HUES6 (cell line): ENCODE measurements around the gene HEATR9.

Experiments used
- H3K27ac ChIP-seq: 2 replicates; pipeline ENCODE4 v1.7.0; 2013; ENCODE audit warnings: low read depth, mild to moderate bottlenecking, low read length, inconsistent platforms
- H3K27me3 ChIP-seq: 2 replicates; pipeline ENCODE4 v1.6.1; 2013; ENCODE audit warnings: low read length; ENCODE audit not compliant: control insufficient read depth, insufficient read depth
- H3K36me3 ChIP-seq: 2 replicates; pipeline ENCODE4 v1.6.1; 2013; ENCODE audit warnings: low read length; ENCODE audit not compliant: control insufficient read depth, insufficient read depth
- H3K4me1 ChIP-seq: 2 replicates; pipeline ENCODE4 v1.6.1; 2013; ENCODE audit warnings: low read length; ENCODE audit not compliant: control insufficient read depth, insufficient read depth
- H3K4me3 ChIP-seq: 2 replicates; pipeline ENCODE4 v1.5.1; 2013; ENCODE audit warnings: low read depth, low read length
- H3K9ac ChIP-seq: one replicate; pipeline ENCODE4 v1.6.1; 2013; ENCODE audit warnings: mild to moderate bottlenecking, low read length
- H3K9me3 ChIP-seq: 2 replicates; pipeline ENCODE4 v1.6.1; 2013; ENCODE audit warnings: low read depth, low read length; ENCODE audit not compliant: control insufficient read depth, insufficient read depth

Gene HEATR9

DNA sequence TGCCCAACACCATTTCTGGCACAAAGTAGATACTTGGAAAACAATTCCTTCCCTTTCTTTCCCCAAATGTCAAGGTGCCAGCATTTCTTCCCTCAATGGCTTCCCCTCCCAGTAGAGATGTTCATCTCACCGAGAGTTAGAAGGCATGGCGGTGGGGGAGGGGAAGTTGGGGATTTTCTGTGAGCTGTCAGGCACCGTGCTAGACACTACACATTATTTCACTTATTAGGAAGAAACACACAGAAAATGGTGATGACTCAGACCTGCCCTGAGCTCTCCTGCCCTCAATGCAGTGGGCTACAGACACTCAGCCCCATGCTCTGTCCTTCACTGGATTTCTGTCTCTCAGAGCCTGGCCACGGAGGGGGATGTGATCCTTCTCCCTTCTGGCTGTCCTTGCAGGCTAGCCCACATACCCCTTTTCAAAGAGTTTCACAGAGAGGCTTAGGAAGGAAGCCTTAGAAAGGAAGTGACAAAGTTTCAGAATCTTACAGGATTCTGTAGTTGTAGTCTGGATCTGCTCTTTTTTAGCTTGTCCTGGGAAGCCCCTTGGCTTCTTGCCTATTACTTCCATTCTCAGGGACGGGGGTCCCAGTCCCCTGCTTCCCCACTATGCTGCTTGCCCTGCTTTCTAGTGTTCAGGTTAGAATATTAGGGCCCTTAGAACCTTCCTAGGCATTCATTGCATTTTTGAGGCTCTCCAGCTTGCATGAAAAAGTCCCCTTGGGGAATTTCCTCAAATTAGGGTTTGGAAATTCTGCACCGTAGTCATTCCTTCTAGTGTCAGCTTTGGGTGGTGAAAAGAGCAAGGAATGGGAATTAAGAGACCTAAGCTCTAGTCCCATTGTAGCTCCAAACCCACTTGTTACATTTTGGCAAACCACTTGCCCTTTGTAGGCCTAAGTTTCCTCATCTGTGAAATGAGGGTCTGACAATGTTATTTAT, 23.7 kb upstream of the HEATR9 start:
- Histone ChIP-seq H3K9ac (no peak overlapping the region), H3K4me3 (no peak overlapping the region), H3K27ac (no peak overlapping the region), H3K36me3 (no peaks in the 10 kb centered on the region), H3K4me1 (peaks cover 11% of the 10 kb centered on the region; the same call in 1 of the 2 replicates), H3K9me3 (no peaks in the 10 kb centered on the region), H3K27me3 (no peaks in the 10 kb centered on the region)

DNA sequence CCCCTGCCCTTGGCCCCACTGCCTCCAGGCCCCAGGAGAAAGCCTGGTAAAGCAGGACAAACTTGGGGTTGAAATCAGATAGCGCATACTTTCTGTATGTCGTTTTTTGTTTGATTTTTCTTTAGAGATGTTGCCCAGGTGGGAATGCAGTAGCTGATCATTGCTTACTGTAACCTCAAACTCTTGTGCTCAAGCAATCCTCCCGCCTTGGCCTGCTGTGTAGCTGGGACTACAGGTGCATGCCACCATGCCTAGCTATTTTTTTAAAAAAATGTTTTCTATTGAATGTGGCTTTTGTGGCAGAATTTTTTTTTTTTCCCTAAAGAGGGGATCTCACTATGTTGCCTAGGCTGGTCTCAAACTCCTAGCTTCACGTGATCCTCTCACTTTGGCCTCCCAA, 22.6 kb upstream of the HEATR9 start:
- Histone ChIP-seq H3K36me3 (no peaks in the 10 kb centered on the region), H3K4me1 (peaks cover 11% of the 10 kb centered on the region; the same call in 1 of the 2 replicates), H3K27ac (no peak overlapping the region), H3K4me3 (no peak overlapping the region), H3K9me3 (no peaks in the 10 kb centered on the region), H3K27me3 (no peaks in the 10 kb centered on the region), H3K9ac (no peak overlapping the region)

DNA sequence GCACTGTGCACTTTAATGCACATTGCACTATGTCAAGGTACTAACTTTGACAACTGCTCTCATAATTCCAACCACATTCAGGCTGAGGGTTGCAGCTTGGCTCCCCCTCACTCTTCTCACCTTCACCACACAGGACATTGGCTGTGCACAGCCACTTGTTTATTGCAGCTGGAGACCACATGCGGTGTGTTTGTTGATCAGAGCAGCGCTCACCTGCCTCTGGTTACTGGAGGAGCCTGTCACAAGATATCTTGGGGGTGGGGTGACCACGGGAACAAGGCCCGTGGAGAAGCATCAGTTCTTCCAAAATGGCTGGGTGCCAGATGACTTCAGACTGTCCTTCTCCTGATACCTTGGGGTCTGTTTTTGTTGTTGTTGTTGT, 22.1 kb upstream of the HEATR9 start:
- H3K27me3 ChIP-seq, result no peaks in the 10 kb centered on the region
- H3K36me3 ChIP-seq, result no peaks in the 10 kb centered on the region
- H3K4me3 ChIP-seq, result no peak overlapping the region
- H3K27ac ChIP-seq, result no peak overlapping the region
- no peaks in the 10 kb centered on the region for H3K9me3 ChIP-seq
- H3K4me1 ChIP-seq, result peaks cover 11% of the 10 kb centered on the region; the same call in 1 of the 2 replicates
- no peak overlapping the region for H3K9ac ChIP-seq

GRCh38 chr17:35889818-35890773, 21.4 kb upstream of the HEATR9 start:
- Histone ChIP-seq H3K9ac (no peak overlapping the region), H3K36me3 (no peaks in the 10 kb centered on the region), H3K4me1 (peaks cover 11% of the 10 kb centered on the region; the same call in 1 of the 2 replicates), H3K9me3 (no peaks in the 10 kb centered on the region), H3K4me3 (no peak overlapping the region), H3K27ac (no peak overlapping the region), H3K27me3 (no peaks in the 10 kb centered on the region)

DNA sequence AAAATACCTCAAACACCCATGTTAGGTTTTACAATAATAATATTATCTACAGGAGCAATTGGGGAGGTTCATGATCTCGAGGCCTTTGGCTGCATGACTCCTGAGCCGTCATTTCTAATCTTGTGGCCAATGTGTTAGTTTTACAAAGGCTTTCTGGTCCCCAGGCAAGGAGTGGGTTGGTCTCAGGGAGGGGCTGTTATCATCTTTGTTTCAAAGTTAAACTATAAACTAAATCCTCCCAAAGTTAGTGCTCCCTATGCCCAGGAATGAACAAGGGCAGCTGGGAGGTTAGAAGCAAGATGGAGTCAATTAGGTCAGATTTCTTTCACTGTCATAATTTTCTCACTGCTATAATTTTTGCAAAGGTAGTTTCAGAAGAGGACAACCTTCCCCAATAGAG, 20.6 kb upstream of the HEATR9 start:
- Histone ChIP-seq H3K9me3 (no peaks in the 10 kb centered on the region), H3K4me3 (no peak overlapping the region), H3K36me3 (no peaks in the 10 kb centered on the region), H3K27ac (no peak overlapping the region), H3K9ac (no peak overlapping the region), H3K27me3 (no peaks in the 10 kb centered on the region), H3K4me1 (peaks cover 11% of the 10 kb centered on the region; the same call in 1 of the 2 replicates)

DNA sequence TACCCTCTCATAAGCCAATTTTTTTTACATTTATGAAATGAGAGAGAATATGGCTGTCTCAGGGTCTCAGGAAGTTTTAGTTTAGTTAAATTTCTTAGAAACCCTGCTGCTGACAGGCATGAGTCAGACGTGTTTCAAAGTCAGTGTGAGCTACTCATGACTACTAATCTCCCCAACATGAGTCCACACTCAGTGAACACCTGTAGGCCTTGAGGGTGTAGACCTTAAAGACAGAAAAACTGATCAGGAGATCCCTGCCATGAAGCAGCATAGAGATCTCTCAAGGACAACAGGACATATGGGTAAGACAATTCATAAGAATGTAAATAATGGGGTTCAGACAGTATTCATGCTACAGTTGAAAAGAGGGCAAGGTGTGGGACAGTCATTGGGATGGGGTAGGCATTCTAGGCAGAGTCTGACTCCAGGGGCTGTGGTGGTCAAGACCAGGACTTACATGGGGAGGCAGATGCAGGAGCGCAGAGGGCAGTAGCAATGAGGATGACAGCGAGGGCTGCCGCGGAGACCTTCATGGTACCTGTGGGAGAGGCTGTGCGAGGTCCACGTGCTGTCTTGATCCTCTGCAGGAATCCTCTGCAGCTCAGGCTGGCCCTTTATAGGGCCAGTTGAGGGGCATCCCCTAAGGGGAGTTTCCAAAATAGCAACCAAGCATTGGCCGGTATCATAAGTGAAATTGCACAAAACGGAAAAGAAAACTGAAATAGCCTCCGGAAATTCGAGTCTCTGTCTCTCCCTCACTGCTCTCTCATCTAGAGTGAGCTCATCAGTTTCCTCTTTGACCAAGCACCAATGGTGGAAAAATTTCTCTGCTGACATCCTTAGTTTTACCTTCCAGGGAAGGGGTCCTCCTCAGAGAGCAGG, 11.3 kb upstream of the HEATR9 start, which contains the start of gene CCL5:
CCL5 (minus strand) TSS at position 588 of the 882 bp plus-strand sequence.
- Histone ChIP-seq H3K27ac (no peak within 1 kb of the TSS), H3K9ac (no peak within 1 kb of the TSS), H3K9me3 (no peaks in the 10 kb centered on the region), H3K4me1 (no peaks in the 10 kb centered on the region), H3K4me3 (no peak within 1 kb of the TSS), H3K27me3 (no peaks in the 10 kb centered on the region), H3K36me3 (no peaks in the 10 kb centered on the region)

GRCh38 chr17:35878361-35878760, 9.7 kb upstream of the HEATR9 start:
- Histone ChIP-seq H3K4me1 (no peaks in the 10 kb centered on the region), H3K27ac (no peak overlapping the region), H3K9me3 (no peaks in the 10 kb centered on the region), H3K27me3 (no peaks in the 10 kb centered on the region), H3K36me3 (no peaks in the 10 kb centered on the region), H3K9ac (no peak overlapping the region), H3K4me3 (no peak overlapping the region)

DNA sequence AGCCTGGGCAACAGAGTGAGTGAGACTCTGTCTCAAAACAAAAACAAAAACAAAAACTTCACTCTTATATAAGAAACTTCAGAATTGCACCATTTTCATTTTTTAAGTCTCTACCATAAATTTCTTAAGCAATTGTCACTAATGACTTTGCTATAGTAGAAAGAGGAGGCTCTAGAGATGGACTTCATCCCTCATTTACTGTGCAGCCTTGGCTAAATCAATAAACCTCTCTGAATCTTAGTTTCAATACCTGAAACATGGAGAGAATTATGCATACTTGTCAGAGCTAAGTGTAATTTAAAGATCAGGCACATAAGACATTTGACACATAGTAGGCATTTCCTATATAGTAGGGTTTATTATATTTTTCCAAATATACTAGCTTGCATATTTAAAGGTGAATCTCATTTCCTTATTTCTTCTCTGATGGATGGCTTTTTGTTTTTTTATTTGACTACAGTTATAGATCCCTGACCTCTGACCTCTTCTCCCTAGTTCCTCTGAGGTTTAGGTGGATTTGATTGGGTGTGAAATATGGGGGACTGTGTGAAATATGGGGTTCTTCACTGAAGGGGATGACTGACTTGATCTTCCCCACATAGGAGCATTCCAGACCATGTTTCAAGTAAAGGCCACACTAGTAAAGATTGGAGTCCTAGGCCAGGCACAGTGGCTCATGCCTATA, 8.8 kb upstream of the HEATR9 start:
- Histone ChIP-seq H3K4me1 (no peaks in the 10 kb centered on the region), H3K4me3 (no peak overlapping the region), H3K9ac (no peak overlapping the region), H3K36me3 (no peaks in the 10 kb centered on the region), H3K27ac (no peak overlapping the region), H3K9me3 (no peaks in the 10 kb centered on the region), H3K27me3 (no peaks in the 10 kb centered on the region)

GRCh38 chr17:35876534-35876933, 7.8 kb upstream of the HEATR9 start:
- Histone ChIP-seq H3K36me3 (no peaks in the 10 kb centered on the region), H3K4me3 (no peak overlapping the region), H3K27me3 (no peaks in the 10 kb centered on the region), H3K9me3 (no peaks in the 10 kb centered on the region), H3K4me1 (no peaks in the 10 kb centered on the region), H3K9ac (no peak overlapping the region), H3K27ac (no peak overlapping the region)

DNA sequence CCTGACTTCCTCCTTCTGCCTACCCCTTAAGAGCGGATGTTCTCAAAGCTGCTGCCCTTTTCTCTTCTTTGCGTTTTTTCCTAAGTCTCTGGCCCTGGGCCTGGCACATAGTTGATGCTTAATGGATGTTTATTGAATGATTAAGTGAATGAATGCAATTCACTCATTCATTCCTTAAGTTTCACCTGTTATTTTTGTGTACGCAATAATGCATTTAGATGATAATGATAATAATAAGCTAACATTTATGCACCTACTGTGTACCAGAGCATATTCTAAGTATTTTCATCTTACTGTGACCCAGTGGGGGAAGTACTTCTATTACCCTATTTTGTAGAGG, 7.1 kb upstream of the HEATR9 start:
- no peaks in the 10 kb centered on the region for H3K9me3 ChIP-seq
- H3K9ac ChIP-seq, result no peak overlapping the region
- peaks cover 5% of the 10 kb centered on the region for H3K4me1 ChIP-seq
- H3K27me3 ChIP-seq, result no peaks in the 10 kb centered on the region
- H3K4me3 ChIP-seq, result no peak overlapping the region
- no peak overlapping the region for H3K27ac ChIP-seq
- H3K36me3 ChIP-seq, result no peaks in the 10 kb centered on the region
